ENCODE results near the gene KIAA1328. TPM values are rescaled to one million over a fixed set of nuclear protein-coding genes. Genes with fewer than 3 reads are reported as not detected.

KIAA1328 gene
- total and polyA plus RNA-seq, 2 donors, result 4.2 to 6.1 TPM

GRCh38 chr18:37084912-37085311, 256.0 kb downstream of the KIAA1328 start:
- DNase-seq (ENCODE audit: low read depth in 6 of 9, low spot score in 9 of 9), result no peak
- Histone ChIP-seq H3K36me3 (ENCODE audit: control insufficient read depth in 2 of 2, insufficient read depth in 2 of 2, low read length in 1 of 2) (no peaks in the 10 kb centered on the region), H3K27me3 (ENCODE audit: control insufficient read depth in 2 of 2, insufficient read depth in 1 of 2, low read length in 1 of 2) (no peaks in the 10 kb centered on the region), H3K4me3 (ENCODE audit: low read length in 2 of 2) (no peak overlapping the region), H3K4me1 (ENCODE audit: control insufficient read depth in 2 of 2, insufficient read depth in 2 of 2, low read length in 2 of 2) (no peaks in the 10 kb centered on the region), H3K27ac (ENCODE audit: low read depth in 1 of 2, low read length in 1 of 2) (no peak overlapping the region), H3K9me3 (ENCODE audit: control insufficient read depth in 2 of 2, insufficient read depth in 1 of 2, low read length in 1 of 2) (peaks cover 0 to 3% of the 10 kb centered on the region in 2 donors)
- 88% methylated on average over 6 of the region's 6 CpGs for WGBS

DNA sequence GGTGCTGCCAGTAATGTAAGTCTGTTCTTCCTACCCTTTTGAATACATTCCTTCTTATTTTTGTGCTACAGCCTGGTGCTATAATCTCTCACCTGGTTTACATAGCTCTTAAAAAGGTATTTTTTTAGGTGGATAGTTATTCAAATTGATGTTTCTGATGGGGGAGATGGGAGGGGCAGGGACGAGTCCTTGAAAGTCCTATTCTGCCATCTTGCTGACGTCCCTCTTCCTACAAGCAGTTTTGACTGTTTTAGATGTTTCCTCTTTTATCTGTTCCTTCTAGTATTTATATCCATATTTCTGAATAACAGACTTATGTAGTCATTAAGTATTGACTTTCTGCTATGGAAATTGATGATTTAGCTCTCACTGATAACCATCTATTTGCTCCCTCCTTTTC, 256.4 kb downstream of the KIAA1328 start:
- no peak overlapping the region for H3K27ac ChIP-seq (ENCODE audit: low read depth in 1 of 2, low read length in 1 of 2)
- H3K36me3 ChIP-seq (ENCODE audit: control insufficient read depth in 2 of 2, insufficient read depth in 2 of 2, low read length in 1 of 2), result no peaks in the 10 kb centered on the region
- H3K9me3 ChIP-seq (ENCODE audit: control insufficient read depth in 2 of 2, insufficient read depth in 1 of 2, low read length in 1 of 2), result peaks cover 0 to 3% of the 10 kb centered on the region in 2 donors
- H3K4me3 ChIP-seq (ENCODE audit: low read length in 2 of 2), result no peak overlapping the region
- WGBS, result 97% methylated on average over 2 of the region's 2 CpGs
- no peak for DNase-seq (ENCODE audit: low read depth in 6 of 9, low spot score in 9 of 9)
- no peaks in the 10 kb centered on the region for H3K27me3 ChIP-seq (ENCODE audit: control insufficient read depth in 2 of 2, insufficient read depth in 1 of 2, low read length in 1 of 2)
- no peaks in the 10 kb centered on the region for H3K4me1 ChIP-seq (ENCODE audit: control insufficient read depth in 2 of 2, insufficient read depth in 2 of 2, low read length in 2 of 2)

GRCh38 chr18:37107748-37108522, 279.0 kb downstream of the KIAA1328 start:
- no peak for DNase-seq (ENCODE audit: low read depth in 6 of 9, low spot score in 9 of 9)
- Histone ChIP-seq H3K36me3 (ENCODE audit: control insufficient read depth in 2 of 2, insufficient read depth in 2 of 2, low read length in 1 of 2) (no peaks in the 10 kb centered on the region), H3K4me1 (ENCODE audit: control insufficient read depth in 2 of 2, insufficient read depth in 2 of 2, low read length in 2 of 2) (no peaks in the 10 kb centered on the region), H3K27ac (ENCODE audit: low read depth in 1 of 2, low read length in 1 of 2) (no peak overlapping the region), H3K4me3 (ENCODE audit: low read length in 2 of 2) (no peak overlapping the region), H3K9me3 (ENCODE audit: control insufficient read depth in 2 of 2, insufficient read depth in 1 of 2, low read length in 1 of 2) (peaks cover 0 to 6% of the 10 kb centered on the region in 2 donors), H3K27me3 (ENCODE audit: control insufficient read depth in 2 of 2, insufficient read depth in 1 of 2, low read length in 1 of 2) (no peaks in the 10 kb centered on the region)
- 94% methylated on average over 5 of the region's 5 CpGs for WGBS

- Histone ChIP-seq H3K4me3 (ENCODE audit: low read length in 2 of 2) (no peak overlapping the region), H3K27ac (ENCODE audit: low read depth in 1 of 2, low read length in 1 of 2) (no peak overlapping the region), H3K4me1 (ENCODE audit: control insufficient read depth in 2 of 2, insufficient read depth in 2 of 2, low read length in 2 of 2) (no peaks in the 10 kb centered on the region), H3K27me3 (ENCODE audit: control insufficient read depth in 2 of 2, insufficient read depth in 1 of 2, low read length in 1 of 2) (no peaks in the 10 kb centered on the region), H3K36me3 (ENCODE audit: control insufficient read depth in 2 of 2, insufficient read depth in 2 of 2, low read length in 1 of 2) (no peaks in the 10 kb centered on the region), H3K9me3 (ENCODE audit: control insufficient read depth in 2 of 2, insufficient read depth in 1 of 2, low read length in 1 of 2) (no peaks in the 10 kb centered on the region)
- no peak for DNase-seq (ENCODE audit: low read depth in 6 of 9, low spot score in 9 of 9)
Observed at GRCh38 chr18:37122877-37123276, 293.9 kb downstream of the KIAA1328 start.

- no peak overlapping the region for H3K27ac ChIP-seq (ENCODE audit: low read depth in 1 of 2, low read length in 1 of 2)
- no peak overlapping the region for H3K4me3 ChIP-seq (ENCODE audit: low read length in 2 of 2)
- no peaks in the 10 kb centered on the region for H3K4me1 ChIP-seq (ENCODE audit: control insufficient read depth in 2 of 2, insufficient read depth in 2 of 2, low read length in 2 of 2)
- no peaks in the 10 kb centered on the region for H3K36me3 ChIP-seq (ENCODE audit: control insufficient read depth in 2 of 2, insufficient read depth in 2 of 2, low read length in 1 of 2)
- DNase-seq (ENCODE audit: low read depth in 6 of 9, low spot score in 9 of 9), result no peak
- H3K27me3 ChIP-seq (ENCODE audit: control insufficient read depth in 2 of 2, insufficient read depth in 1 of 2, low read length in 1 of 2), result no peaks in the 10 kb centered on the region
- WGBS, result 84% methylated on average over 2 of the region's 2 CpGs
- H3K9me3 ChIP-seq (ENCODE audit: control insufficient read depth in 2 of 2, insufficient read depth in 1 of 2, low read length in 1 of 2), result no peaks in the 10 kb centered on the region
Observed at GRCh38 chr18:37124516-37124915, 295.6 kb downstream of the KIAA1328 start.

- WGBS, result 95% methylated on average over 4 of the region's 4 CpGs
- Histone ChIP-seq H3K27ac (ENCODE audit: low read depth in 1 of 2, low read length in 1 of 2) (no peak overlapping the region), H3K4me1 (ENCODE audit: control insufficient read depth in 2 of 2, insufficient read depth in 2 of 2, low read length in 2 of 2) (no peaks in the 10 kb centered on the region), H3K27me3 (ENCODE audit: control insufficient read depth in 2 of 2, insufficient read depth in 1 of 2, low read length in 1 of 2) (no peaks in the 10 kb centered on the region), H3K4me3 (ENCODE audit: low read length in 2 of 2) (no peak overlapping the region), H3K9me3 (ENCODE audit: control insufficient read depth in 2 of 2, insufficient read depth in 1 of 2, low read length in 1 of 2) (no peaks in the 10 kb centered on the region), H3K36me3 (ENCODE audit: control insufficient read depth in 2 of 2, insufficient read depth in 2 of 2, low read length in 1 of 2) (no peaks in the 10 kb centered on the region)
- no peak for DNase-seq (ENCODE audit: low read depth in 6 of 9, low spot score in 9 of 9)
Observed at GRCh38 chr18:37135177-37135576, 306.2 kb downstream of the KIAA1328 start.

DNA sequence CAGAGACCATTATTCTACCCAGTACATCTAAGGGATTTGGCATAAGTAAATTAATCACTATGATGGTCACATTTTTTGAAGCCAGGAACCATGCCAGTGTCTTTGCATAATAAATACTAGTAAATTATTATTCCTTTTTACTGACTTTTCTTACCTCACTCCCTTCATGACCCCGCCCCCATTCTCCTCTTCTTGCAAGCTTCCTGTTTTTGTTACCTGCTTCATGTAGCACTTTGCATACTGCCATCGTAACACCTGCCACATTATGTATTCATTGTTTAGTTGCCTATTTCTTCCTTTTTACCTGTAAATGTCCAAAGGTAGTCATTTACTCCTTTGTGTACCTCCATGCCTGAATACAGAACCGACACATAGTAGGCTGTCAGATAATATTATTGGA, 309.5 kb downstream of the KIAA1328 start:
- DNase-seq (ENCODE audit: low read depth in 6 of 9, low spot score in 9 of 9), result no peak
- no peak overlapping the region for H3K27ac ChIP-seq (ENCODE audit: low read depth in 1 of 2, low read length in 1 of 2)
- H3K27me3 ChIP-seq (ENCODE audit: control insufficient read depth in 2 of 2, insufficient read depth in 1 of 2, low read length in 1 of 2), result no peaks in the 10 kb centered on the region
- H3K4me1 ChIP-seq (ENCODE audit: control insufficient read depth in 2 of 2, insufficient read depth in 2 of 2, low read length in 2 of 2), result no peaks in the 10 kb centered on the region
- 99% methylated on average over 3 of the region's 3 CpGs for WGBS
- H3K4me3 ChIP-seq (ENCODE audit: low read length in 2 of 2), result no peak overlapping the region
- no peaks in the 10 kb centered on the region for H3K36me3 ChIP-seq (ENCODE audit: control insufficient read depth in 2 of 2, insufficient read depth in 2 of 2, low read length in 1 of 2)
- no peaks in the 10 kb centered on the region for H3K9me3 ChIP-seq (ENCODE audit: control insufficient read depth in 2 of 2, insufficient read depth in 1 of 2, low read length in 1 of 2)

- H3K4me3 ChIP-seq (ENCODE audit: low read length in 2 of 2), result no peak overlapping the region
- DNase-seq (ENCODE audit: low read depth in 6 of 9, low spot score in 9 of 9), result no peak
- WGBS, result 98% methylated on average over 1 of the region's 1 CpG
- H3K9me3 ChIP-seq (ENCODE audit: control insufficient read depth in 2 of 2, insufficient read depth in 1 of 2, low read length in 1 of 2), result no peaks in the 10 kb centered on the region
- no peaks in the 10 kb centered on the region for H3K27me3 ChIP-seq (ENCODE audit: control insufficient read depth in 2 of 2, insufficient read depth in 1 of 2, low read length in 1 of 2)
- no peak overlapping the region for H3K27ac ChIP-seq (ENCODE audit: low read depth in 1 of 2, low read length in 1 of 2)
- no peaks in the 10 kb centered on the region for H3K36me3 ChIP-seq (ENCODE audit: control insufficient read depth in 2 of 2, insufficient read depth in 2 of 2, low read length in 1 of 2)
- H3K4me1 ChIP-seq (ENCODE audit: control insufficient read depth in 2 of 2, insufficient read depth in 2 of 2, low read length in 2 of 2), result no peaks in the 10 kb centered on the region
Observed at GRCh38 chr18:37139876-37140275, 310.9 kb downstream of the KIAA1328 start.

GRCh38 chr18:37144921-37145320, 316.0 kb downstream of the KIAA1328 start:
- H3K9me3 ChIP-seq (ENCODE audit: control insufficient read depth in 2 of 2, insufficient read depth in 1 of 2, low read length in 1 of 2), result no peaks in the 10 kb centered on the region
- WGBS, result 90% methylated on average over 4 of the region's 4 CpGs
- H3K27me3 ChIP-seq (ENCODE audit: control insufficient read depth in 2 of 2, insufficient read depth in 1 of 2, low read length in 1 of 2), result no peaks in the 10 kb centered on the region
- H3K36me3 ChIP-seq (ENCODE audit: control insufficient read depth in 2 of 2, insufficient read depth in 2 of 2, low read length in 1 of 2), result no peaks in the 10 kb centered on the region
- H3K4me1 ChIP-seq (ENCODE audit: control insufficient read depth in 2 of 2, insufficient read depth in 2 of 2, low read length in 2 of 2), result no peaks in the 10 kb centered on the region
- no peak overlapping the region for H3K4me3 ChIP-seq (ENCODE audit: low read length in 2 of 2)
- no peak overlapping the region for H3K27ac ChIP-seq (ENCODE audit: low read depth in 1 of 2, low read length in 1 of 2)
- no peak for DNase-seq (ENCODE audit: low read depth in 6 of 9, low spot score in 9 of 9)

All from thymus (tissue), 11 donors.